ENCODE measurements around the gene TTYH3. TPM values are rescaled to one million over a fixed set of nuclear protein-coding genes. Genes with fewer than 3 reads are reported as not detected.

TTYH3 gene
- total and polyA plus RNA-seq, 8 donors = 82.9 to 153 (median 111) TPM

DNA sequence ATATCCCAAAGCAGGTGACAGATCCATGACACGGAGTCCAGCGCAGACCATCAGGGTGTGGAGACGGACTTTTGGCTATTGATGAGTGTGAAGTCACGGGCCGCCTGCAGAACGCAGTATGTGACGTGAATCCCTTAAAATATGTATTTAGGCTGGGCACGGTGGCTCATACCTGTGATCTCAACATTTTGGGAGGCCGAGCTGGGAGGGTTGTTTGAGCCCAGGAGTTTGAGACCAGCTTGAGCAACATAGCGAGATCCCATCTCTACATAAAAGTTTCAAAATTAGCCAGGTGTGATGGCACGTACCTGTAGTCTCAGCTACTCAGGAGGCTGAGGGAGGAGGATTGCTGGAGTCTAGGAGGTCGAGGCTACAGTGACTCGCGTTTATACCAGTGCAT lies 54.3 kb downstream of the TTYH3 start:
- no peak for DNase-seq
- Histone ChIP-seq H3K9me3 (no peaks in the 10 kb centered on the region), H3K27ac (no peak overlapping the region), H3K36me3 (no peaks in the 10 kb centered on the region), H3K4me1 (peaks cover 3 to 22% of the 10 kb centered on the region in 2 donors), H3K4me3 (no peak overlapping the region), H3K27me3 (peaks cover 23 to 85% of the 10 kb centered on the region in 2 donors)
- TF ChIP-seq, protein P1, sequence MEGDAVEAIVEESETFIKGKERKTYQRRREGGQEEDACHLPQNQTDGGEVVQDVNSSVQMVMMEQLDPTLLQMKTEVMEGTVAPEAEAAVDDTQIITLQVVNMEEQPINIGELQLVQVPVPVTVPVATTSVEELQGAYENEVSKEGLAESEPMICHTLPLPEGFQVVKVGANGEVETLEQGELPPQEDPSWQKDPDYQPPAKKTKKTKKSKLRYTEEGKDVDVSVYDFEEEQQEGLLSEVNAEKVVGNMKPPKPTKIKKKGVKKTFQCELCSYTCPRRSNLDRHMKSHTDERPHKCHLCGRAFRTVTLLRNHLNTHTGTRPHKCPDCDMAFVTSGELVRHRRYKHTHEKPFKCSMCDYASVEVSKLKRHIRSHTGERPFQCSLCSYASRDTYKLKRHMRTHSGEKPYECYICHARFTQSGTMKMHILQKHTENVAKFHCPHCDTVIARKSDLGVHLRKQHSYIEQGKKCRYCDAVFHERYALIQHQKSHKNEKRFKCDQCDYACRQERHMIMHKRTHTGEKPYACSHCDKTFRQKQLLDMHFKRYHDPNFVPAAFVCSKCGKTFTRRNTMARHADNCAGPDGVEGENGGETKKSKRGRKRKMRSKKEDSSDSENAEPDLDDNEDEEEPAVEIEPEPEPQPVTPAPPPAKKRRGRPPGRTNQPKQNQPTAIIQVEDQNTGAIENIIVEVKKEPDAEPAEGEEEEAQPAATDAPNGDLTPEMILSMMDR (IDR thresholded peaks at IDR 0.05) = no peak
- ATAC-seq = no peak
- intact Hi-C loops (cut with DNase I) = loop anchor here in 1 of 2 donors (10.0 kb wide), 2 partner anchors 121 to 231 kb away; no protein-coding TSS in a partner anchor

DNA sequence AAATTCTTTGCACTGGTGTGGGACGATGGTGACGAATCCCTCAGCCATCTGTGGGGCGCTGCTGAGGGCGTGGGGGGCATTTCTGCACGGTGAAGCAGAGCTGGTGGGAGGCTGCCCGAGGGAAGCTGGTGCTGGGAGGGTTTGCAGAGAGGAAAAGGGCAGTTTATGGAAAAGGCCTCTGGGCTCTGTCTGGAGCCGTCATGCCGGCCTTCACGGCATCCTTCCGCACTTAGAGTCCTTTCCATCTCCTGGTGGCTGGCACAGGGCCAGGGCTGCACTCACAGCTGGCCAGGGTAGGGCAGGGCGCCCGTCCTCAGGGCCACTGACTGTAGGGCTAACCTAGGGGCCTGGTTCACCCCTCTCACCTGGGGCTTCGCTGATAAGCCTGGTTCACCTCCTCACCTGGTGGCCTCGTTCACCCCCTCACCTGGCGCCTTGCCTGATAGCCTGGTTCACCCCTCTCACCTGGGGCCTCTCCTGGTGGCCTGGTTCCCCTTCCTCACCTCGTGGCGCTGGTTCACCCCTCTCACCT lies 55.6 kb downstream of the TTYH3 start:
- Histone ChIP-seq H3K4me1 (peaks cover 3 to 22% of the 10 kb centered on the region in 2 donors), H3K27me3 (peaks cover 23 to 74% of the 10 kb centered on the region in 2 donors), H3K9me3 (no peaks in the 10 kb centered on the region), H3K27ac (no peak overlapping the region), H3K36me3 (no peaks in the 10 kb centered on the region), H3K4me3 (no peak overlapping the region)
- TF ChIP-seq, protein P1 (IDR thresholded peaks at IDR 0.05) = no peak
- intact Hi-C loops (cut with DNase I) = loop anchor here in 1 of 2 donors (10.0 kb wide), 2 partner anchors 123 to 233 kb away; no protein-coding TSS in a partner anchor
- ATAC-seq (peak; percentile 23), DNase-seq (no peak)

DNA sequence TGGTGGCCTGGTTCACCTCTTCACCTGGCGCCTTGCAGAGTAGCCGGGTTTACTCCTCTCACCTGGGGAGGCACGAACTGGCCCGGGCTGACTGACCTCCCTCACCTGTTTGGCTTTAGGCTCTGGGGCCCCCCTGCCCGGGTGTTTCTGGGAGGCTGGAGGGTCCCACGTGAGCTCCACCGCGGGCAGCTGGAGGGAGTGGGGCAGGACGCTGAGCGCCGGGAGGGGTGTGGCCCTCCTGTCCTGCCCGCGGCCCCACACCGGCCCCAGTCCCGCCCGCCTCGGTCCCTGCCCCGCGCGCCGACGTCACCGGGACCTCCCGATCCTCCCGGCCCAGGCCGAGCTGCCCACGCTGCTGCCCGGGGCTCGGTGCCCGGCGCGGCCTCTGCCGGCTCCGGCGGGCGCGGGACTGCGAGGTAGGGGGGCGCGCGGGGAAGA lies 56.1 kb downstream of the TTYH3 start, which contains the start of gene AMZ1:
TSS of gene AMZ1 (plus strand) at position 322 of the 438 bp plus-strand sequence. CDS start 12,250 bp downstream, outside the sequence.
- Histone ChIP-seq H3K36me3 (no peaks in the 10 kb centered on the region), H3K27me3 (peaks cover 23 to 69% of the 10 kb centered on the region in 2 donors), H3K4me1 (peaks cover 3 to 22% of the 10 kb centered on the region in 2 donors), H3K9me3 (no peaks in the 10 kb centered on the region), H3K27ac (no peak within 1 kb of the TSS), H3K4me3 (no peak within 1 kb of the TSS)
- DNase-seq (peak in 1 of 4 donors; percentile 33), ATAC-seq (peak; percentile 51)
- intact Hi-C loops (cut with DNase I) = loop anchor here in 1 of 2 donors (10.0 kb wide), 2 partner anchors 123 to 233 kb away; no protein-coding TSS in a partner anchor
- TF ChIP-seq, protein P1 (IDR thresholded peaks at IDR 0.05) = no peak

DNA sequence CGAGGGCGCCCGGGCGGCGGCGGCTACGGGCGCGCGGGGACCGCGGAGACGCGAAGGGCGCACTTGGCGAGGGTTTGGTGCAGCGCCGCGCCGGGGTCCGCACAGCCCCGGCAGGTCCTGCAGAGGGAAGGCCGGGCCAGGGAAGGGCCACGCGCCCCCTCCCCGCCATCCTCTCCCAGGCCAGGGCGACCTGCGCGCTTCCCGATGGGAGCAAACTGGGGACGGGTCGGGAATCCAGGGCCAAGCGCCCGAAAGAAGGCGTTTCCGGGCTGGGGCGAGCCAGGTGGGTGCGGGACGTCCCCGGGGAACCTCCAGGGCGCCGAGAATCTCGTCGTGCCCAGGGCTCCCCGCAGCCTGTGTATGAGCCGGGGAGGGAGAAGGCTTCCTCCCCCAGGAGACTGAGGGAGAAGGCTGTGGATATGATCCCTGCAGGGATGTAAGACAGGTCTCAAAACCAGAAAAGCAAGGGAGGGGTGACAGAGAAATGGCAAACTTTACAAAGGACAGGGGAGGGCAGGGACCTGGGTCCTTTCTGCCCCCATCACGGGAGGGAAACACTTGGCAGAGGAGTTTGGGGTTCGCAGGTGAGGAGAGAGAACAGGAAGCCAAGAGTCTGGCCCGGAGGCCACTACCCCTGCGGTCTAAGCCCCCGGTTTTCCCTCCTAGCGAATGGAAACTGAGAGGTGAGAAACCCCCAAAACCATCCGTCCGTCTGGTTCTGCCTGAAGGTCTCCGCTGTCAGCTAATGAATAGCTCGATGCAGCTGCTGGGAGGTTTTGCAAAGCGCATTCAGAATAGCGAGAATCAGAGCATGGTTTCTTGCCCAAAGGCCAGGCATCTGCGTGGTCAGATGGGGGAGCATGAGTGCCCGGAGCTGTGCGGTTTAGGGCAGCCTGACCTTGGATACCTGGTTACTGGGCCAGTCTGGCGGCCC lies 56.9 kb downstream of the TTYH3 start:
- TF ChIP-seq, protein P1 (IDR thresholded peaks at IDR 0.05) = no peak
- Histone ChIP-seq H3K27me3 (peaks cover 23 to 66% of the 10 kb centered on the region in 2 donors), H3K36me3 (no peaks in the 10 kb centered on the region), H3K4me1 (peaks cover 3 to 22% of the 10 kb centered on the region in 2 donors), H3K4me3 (no peak overlapping the region), H3K27ac (no peak overlapping the region), H3K9me3 (no peaks in the 10 kb centered on the region)
- DNase-seq = no peak
- intact Hi-C loops (cut with DNase I) = loop anchor here in 1 of 2 donors (10.0 kb wide), 2 partner anchors 124 to 234 kb away; no protein-coding TSS in a partner anchor
- no peak for ATAC-seq

All from left lung (tissue), 10 donors.